Stimulated activated naive CD8-positive, alpha-beta T cell treated with anti-CD3 and anti-CD28 coated beads, Interleukin-15, amount 100 ng/mL, for 72 hours (primary cell): ENCODE data around the gene FAM219A.
"Not testable (repeated sequence)": the region's sequence is repeated elsewhere in the genome, so short reads cannot be mapped to it uniquely, and the experiment has no call there.

Experiments
- ATAC-seq: fragments of 150-1000 bp; cut with Tn5 transposase; 2 replicates; pipeline ENCODE4 v1.10.0; 2021; ENCODE audit warnings: mild to moderate bottlenecking, moderate library complexity
- DNase-seq, 2 donors: peaks; one replicate each; pipeline ENCODE4 v3.0.0; 2021 to 2022
- H3K27ac Mint-ChIP-seq, 2 donors: one replicate each; pipeline ENCODE4 v1.8.0; 2022; ENCODE audit warnings: mild to moderate bottlenecking in 2 of 2, mixed read lengths in 2 of 2, moderate library complexity in 2 of 2
- H3K27me3 Mint-ChIP-seq: one replicate; pipeline ENCODE4 v1.8.0; 2022; ENCODE audit warnings: mixed read lengths
- H3K4me1 Mint-ChIP-seq: one replicate; pipeline ENCODE4 v1.8.0; 2022; ENCODE audit warnings: mild to moderate bottlenecking, mixed read lengths
- H3K4me3 Mint-ChIP-seq, 2 donors: one replicate each; pipeline ENCODE4 v1.8.0; 2022; ENCODE audit warnings: mild to moderate bottlenecking in 2 of 2, mixed read lengths in 2 of 2, moderate library complexity in 1 of 2
- H3K9me3 Mint-ChIP-seq, 2 donors: one replicate each; pipeline ENCODE4 v1.8.0; 2022; ENCODE audit warnings: mixed read lengths in 2 of 2

Gene FAM219A

DNA sequence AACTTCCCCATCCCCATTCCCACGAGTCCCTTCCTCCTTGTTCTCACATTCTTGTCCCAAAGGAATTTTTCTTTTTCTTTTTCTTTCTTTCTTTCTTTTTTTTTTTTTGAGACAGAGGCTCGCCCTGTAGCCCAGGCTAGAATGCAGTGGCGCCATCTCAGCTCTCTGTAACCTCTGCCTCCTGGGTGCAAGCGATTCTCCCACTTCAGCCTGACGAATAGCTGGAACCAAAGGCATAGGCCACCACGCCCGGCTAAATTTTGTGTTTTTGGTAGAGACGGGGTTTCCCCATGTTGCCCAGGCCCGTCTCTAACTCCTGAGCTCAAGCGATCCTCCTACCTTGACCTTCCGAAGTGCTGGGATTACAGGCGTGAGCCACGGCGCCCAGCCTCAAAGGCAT, 986 bp upstream of the FAM219A start:
- peak overlapping the region; percentile 88 to 91 for H3K4me3 Mint-ChIP-seq
- ATAC-seq: no peak
- H3K4me1 Mint-ChIP-seq: peaks cover 50% of the 10 kb centered on the region
- H3K9me3 Mint-ChIP-seq: no peaks in the 10 kb centered on the region
- peaks cover 11% of the 10 kb centered on the region for H3K27me3 Mint-ChIP-seq
- DNase-seq: no peak
- no peak overlapping the region for H3K27ac Mint-ChIP-seq

- Mint-ChIP-seq H3K27ac (no peak overlapping the region), H3K4me3 (peak overlapping the region; percentile 88 to 91), H3K9me3 (no peaks in the 10 kb centered on the region), H3K27me3 (peaks cover 11% of the 10 kb centered on the region), H3K4me1 (peaks cover 54% of the 10 kb centered on the region)
- no peak for ATAC-seq
- DNase-seq: no peak
Observed at GRCh38 chr9:34458959-34459340, 580 bp upstream of the FAM219A start.

DNA sequence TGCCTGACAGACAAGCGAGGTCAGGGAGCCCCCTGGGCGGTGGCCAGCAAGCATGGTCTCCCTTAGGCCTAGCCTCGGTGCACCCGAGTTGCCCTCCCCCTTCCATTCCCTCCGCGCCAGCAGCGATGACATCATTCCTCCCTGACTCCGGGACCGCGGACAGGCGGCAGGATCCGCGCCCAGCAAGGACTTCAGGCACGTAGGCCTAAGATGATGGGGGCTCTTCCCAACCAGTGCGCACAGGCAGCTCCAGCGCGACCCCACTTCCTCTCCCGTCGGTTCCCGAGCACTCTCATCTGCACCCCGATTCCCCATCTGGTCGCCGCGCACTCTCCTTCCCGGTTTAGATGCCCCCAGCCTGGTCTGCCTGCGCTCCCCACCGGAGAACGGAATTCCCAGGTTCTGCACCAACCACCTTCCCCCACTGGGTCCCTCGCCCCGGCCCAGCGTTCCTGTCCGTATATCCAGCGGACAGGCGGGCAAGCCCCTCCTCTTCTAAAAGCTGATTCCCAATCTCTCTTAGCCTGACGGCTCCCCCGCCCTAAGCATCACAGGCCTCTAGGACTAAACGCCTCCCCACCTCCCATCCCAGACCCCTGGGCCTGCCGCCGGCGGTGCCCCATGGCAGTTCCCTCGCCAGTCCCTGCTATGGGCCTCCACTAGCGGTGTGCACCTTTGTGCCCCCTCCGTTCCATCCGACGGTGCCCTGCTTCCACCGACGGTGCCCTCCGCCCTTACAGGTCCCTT, 931 bp downstream of the FAM219A start:
- ATAC-seq (peak; percentile 32), DNase-seq (peak; percentile 38 to 44)
- Mint-ChIP-seq H3K4me3 (peak overlapping the region; percentile 88 to 91), H3K27me3 (peaks cover 11% of the 10 kb centered on the region), H3K27ac (peak overlapping the region; percentile 65 to 94), H3K4me1 (peaks cover 65% of the 10 kb centered on the region), H3K9me3 (no peaks in the 10 kb centered on the region)

DNA sequence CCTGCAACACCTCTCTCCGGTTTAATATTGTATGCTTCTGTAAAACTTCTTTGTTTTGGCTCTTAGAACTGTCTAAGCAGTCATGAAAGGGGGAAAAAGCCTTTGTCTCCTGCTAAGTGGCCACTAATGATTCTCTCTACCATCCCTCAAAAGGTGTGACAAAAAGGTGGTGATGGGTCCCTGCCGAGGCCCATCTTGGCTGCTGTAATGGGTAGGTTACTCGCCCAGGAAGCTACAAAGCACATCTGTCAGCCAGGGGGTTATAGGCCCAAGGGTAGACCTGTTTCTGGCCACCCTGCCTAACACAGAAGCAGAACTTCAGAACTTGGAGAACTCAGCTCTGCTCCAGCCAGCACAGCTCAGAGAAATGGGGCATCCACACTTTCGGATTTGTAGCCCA, 1.6 kb downstream of the FAM219A start:
- no peak for ATAC-seq
- H3K4me1 Mint-ChIP-seq: peaks cover 69% of the 10 kb centered on the region
- H3K9me3 Mint-ChIP-seq: no peaks in the 10 kb centered on the region
- peaks cover 11% of the 10 kb centered on the region for H3K27me3 Mint-ChIP-seq
- DNase-seq: no peak
- peak overlapping the region; percentile 88 to 91 for H3K4me3 Mint-ChIP-seq
- H3K27ac Mint-ChIP-seq: no peak overlapping the region

DNA sequence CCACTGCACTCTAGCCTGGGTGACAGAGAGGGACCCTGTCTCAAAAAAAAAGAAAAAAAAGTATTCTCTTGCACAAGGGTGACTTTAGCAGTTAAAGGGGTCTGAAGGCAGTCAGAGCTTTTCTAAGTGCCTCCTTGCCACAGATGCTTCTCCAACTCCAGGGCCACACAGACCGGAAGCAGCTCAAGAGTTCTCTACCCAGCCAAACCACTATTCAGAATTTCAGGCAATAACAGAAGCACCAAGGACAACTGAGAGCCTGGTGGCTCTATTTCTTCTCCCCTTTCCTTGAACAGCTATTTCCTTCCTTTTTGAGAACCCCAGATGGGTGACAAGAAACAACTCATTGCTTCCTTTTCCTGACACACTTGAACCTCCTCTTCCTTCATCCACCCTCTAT, 2.2 kb downstream of the FAM219A start:
- no peaks in the 10 kb centered on the region for H3K9me3 Mint-ChIP-seq
- H3K27me3 Mint-ChIP-seq: peaks cover 11% of the 10 kb centered on the region
- ATAC-seq (no peak), DNase-seq (no peak)
- no peak overlapping the region for H3K4me3 Mint-ChIP-seq
- peaks cover 75% of the 10 kb centered on the region for H3K4me1 Mint-ChIP-seq
- H3K27ac Mint-ChIP-seq: no peak overlapping the region

GRCh38 chr9:34454571-34455065, 3.8 kb downstream of the FAM219A start:
- peak; percentile 42 for ATAC-seq
- Mint-ChIP-seq H3K4me1 (peaks cover 72% of the 10 kb centered on the region), H3K9me3 (no peaks in the 10 kb centered on the region), H3K27me3 (peaks cover 4% of the 10 kb centered on the region), H3K4me3 (no peak overlapping the region), H3K27ac (no peak overlapping the region)
- DNase-seq: peak in 1 of 2 donors; percentile 32

DNA sequence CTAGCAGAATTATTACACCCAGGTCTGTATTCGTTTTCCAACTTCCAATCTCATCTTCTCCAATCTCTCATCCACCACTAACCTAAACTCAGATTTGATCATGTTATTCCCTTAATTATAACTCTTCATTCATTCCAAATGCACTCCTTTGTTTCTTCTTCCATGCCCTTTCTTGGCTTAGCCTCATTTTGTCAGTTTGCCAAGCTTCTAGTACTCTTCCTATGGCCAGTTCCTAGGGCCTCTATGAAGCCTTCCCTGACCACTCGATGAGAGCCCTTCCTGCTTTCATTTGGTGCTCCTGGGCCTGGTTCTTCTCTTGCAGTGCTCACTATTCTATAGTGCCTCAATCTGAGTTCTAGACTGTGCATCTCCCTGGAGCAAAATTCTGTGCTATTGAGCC, 5.8 kb downstream of the FAM219A start:
- no peaks in the 10 kb centered on the region for H3K9me3 Mint-ChIP-seq
- no peak overlapping the region for H3K27ac Mint-ChIP-seq
- H3K4me1 Mint-ChIP-seq: peaks cover 56% of the 10 kb centered on the region
- ATAC-seq (no peak), DNase-seq (no peak)
- H3K4me3 Mint-ChIP-seq: no peak overlapping the region
- H3K27me3 Mint-ChIP-seq: no peaks in the 10 kb centered on the region

DNA sequence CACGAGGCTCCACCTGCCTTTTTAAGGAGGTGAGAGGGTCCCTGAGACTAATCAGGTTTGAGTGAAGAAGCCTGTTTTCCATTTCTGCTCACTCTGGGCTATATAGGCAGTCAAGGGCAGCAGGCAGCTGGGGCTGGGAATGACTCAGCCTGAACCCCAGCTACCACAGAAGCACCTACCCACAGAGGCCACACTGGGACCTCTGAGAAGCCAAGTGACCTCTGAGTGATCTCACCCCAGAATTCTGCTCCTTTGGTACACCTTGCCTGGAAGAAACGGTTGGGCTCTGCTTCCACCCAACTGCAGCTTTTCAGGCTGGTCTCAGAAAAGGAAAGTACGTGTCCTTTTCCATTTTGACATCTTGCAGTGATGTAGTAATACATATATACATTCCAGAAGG, 6.8 kb downstream of the FAM219A start:
- Mint-ChIP-seq H3K9me3 (no peaks in the 10 kb centered on the region), H3K27ac (no peak overlapping the region), H3K27me3 (no peaks in the 10 kb centered on the region), H3K4me1 (peaks cover 46% of the 10 kb centered on the region), H3K4me3 (no peak overlapping the region)
- DNase-seq (peak in 1 of 2 donors; percentile 49), ATAC-seq (peak; percentile 93)

- DNase-seq: no peak
- Mint-ChIP-seq H3K27ac (peak overlapping the region; percentile 2 to 48), H3K27me3 (no peaks in the 10 kb centered on the region), H3K4me3 (no peak overlapping the region), H3K9me3 (no peaks in the 10 kb centered on the region), H3K4me1 (peaks cover 42% of the 10 kb centered on the region)
- ATAC-seq: no peak
Observed at GRCh38 chr9:34451135-34451534, 7.2 kb downstream of the FAM219A start.

GRCh38 chr9:34450644-34451043, 7.7 kb downstream of the FAM219A start:
- Mint-ChIP-seq H3K9me3 (no peaks in the 10 kb centered on the region), H3K27me3 (no peaks in the 10 kb centered on the region), H3K4me1 (peaks cover 40% of the 10 kb centered on the region), H3K4me3 (no peak overlapping the region), H3K27ac (no peak overlapping the region)
- ATAC-seq (no peak), DNase-seq (no peak)

DNA sequence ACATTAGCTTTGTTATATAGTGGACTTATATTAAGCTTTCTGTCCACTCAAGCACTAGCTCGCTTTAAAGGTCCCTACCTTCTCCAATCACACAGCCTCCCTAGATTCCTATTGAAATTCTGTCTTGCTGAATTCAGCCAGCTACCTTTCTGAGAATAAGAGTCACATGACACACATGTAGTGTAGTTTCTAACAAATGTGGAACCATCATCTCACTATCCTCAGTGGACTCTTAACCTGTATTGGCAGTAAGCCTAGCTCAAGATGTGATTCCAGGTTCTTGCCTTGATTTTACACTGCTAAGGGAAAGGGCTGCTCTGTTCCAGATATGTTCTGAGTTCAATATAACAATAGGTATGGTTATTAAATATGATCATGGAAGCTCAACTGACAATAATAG, 11.4 kb downstream of the FAM219A start:
- Mint-ChIP-seq H3K27me3 (no peaks in the 10 kb centered on the region), H3K9me3 (no peaks in the 10 kb centered on the region), H3K4me1 (peaks cover 10% of the 10 kb centered on the region), H3K4me3 (no peak overlapping the region), H3K27ac (no peak overlapping the region)
- DNase-seq: no peak
- no peak for ATAC-seq

- DNase-seq (no peak), ATAC-seq (no peak)
- Mint-ChIP-seq H3K27me3 (no peaks in the 10 kb centered on the region), H3K4me1 (peaks cover 7% of the 10 kb centered on the region), H3K27ac (no peak overlapping the region), H3K9me3 (no peaks in the 10 kb centered on the region), H3K4me3 (no peak overlapping the region)
Observed at GRCh38 chr9:34446468-34446891, 11.9 kb downstream of the FAM219A start.

DNA sequence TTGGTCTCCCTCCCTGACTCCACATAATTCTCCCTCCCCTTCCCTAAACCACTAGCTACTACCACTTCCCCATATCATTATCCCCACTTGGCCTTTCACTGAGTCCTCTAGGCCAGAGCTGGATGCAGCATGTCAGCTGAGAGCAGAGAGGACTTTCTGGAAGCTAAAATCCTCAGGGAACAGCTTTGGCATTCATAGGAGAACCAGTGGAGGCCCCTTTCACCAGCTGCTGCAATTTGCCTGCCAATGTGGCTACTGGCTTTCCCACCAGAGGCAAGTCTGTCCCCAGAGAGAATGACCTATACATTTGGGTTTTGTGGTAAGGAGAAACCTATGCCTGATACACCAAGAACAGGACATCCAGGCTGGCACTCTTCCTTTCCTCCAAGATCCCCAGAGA, 14.4 kb downstream of the FAM219A start:
- no peaks in the 10 kb centered on the region for H3K9me3 Mint-ChIP-seq
- H3K27me3 Mint-ChIP-seq: no peaks in the 10 kb centered on the region
- DNase-seq (no peak), ATAC-seq (no peak)
- no peak overlapping the region for H3K4me3 Mint-ChIP-seq
- H3K27ac Mint-ChIP-seq: no peak overlapping the region
- peaks cover 9% of the 10 kb centered on the region for H3K4me1 Mint-ChIP-seq

GRCh38 chr9:34443533-34443932, 14.8 kb downstream of the FAM219A start:
- peaks cover 9% of the 10 kb centered on the region for H3K4me1 Mint-ChIP-seq
- H3K27ac Mint-ChIP-seq: no peak overlapping the region
- ATAC-seq (no peak), DNase-seq (no peak)
- H3K4me3 Mint-ChIP-seq: no peak overlapping the region
- no peaks in the 10 kb centered on the region for H3K9me3 Mint-ChIP-seq
- no peaks in the 10 kb centered on the region for H3K27me3 Mint-ChIP-seq

DNA sequence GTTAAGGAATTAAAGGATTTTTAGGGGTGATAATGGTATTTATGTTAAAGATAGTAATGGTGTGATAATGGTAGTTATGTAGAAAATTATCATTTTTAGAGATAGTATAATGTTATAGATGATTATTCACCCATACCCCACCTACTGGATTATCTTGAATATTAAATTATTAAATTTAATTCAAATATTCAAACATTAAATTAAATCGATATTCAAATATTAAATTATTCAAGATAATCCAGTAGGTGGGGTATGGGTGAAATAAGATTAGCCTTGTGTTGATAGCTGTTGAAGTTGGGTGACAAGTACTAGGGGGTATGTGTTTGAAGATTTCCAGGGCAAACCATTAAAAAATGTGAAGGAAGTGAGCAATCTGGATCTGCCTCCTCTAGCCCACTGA, 15.6 kb downstream of the FAM219A start:
- DNase-seq (no peak), ATAC-seq (no peak)
- no peak overlapping the region for H3K27ac Mint-ChIP-seq
- H3K4me3 Mint-ChIP-seq: no peak overlapping the region
- H3K4me1 Mint-ChIP-seq: peaks cover 9% of the 10 kb centered on the region
- H3K27me3 Mint-ChIP-seq: no peaks in the 10 kb centered on the region
- no peaks in the 10 kb centered on the region for H3K9me3 Mint-ChIP-seq

DNA sequence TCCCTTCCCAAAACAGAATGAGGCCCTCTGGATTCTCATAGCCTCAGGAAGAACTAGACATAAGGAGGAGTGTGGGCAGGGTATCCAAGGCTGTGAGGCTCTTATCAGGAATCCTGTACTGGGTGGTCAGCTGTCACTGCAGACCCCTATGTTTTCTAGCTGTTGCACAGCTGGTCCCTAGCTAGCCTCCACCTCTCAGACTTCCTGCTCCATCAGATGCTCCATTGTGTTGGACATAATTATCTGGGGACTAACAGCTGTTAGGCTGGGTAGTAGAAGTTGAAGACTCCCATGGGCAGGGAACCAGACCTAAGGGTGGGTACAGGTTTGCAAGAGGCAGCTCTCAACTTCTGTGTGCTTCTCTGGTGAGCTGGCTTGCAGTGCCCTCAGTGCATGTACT, 18.4 kb downstream of the FAM219A start:
- DNase-seq: no peak
- Mint-ChIP-seq H3K27ac (no peak overlapping the region), H3K27me3 (no peaks in the 10 kb centered on the region), H3K9me3 (no peaks in the 10 kb centered on the region), H3K4me1 (peaks cover 9% of the 10 kb centered on the region), H3K4me3 (no peak overlapping the region)
- ATAC-seq: no peak

GRCh38 chr9:34438465-34438864, 19.9 kb downstream of the FAM219A start:
- ATAC-seq, H3K4me3 Mint-ChIP-seq: not testable (repeated sequence)

More at GRCh38 chr9:34438465-34438864, 19.9 kb downstream of the FAM219A start:
- H3K9me3 Mint-ChIP-seq, H3K4me1 Mint-ChIP-seq, H3K27ac Mint-ChIP-seq, H3K27me3 Mint-ChIP-seq, DNase-seq: not testable (repeated sequence)
